ENCODE data around the gene GTF3C5.

Gene GTF3C5

GRCh38 chr9:133031496-133031911, 707 bp downstream of the GTF3C5 start:
- DNase-seq: peak in 1 of 4 experiments; percentile 16

- DNase-seq: no peak
These were observed 1.4 kb downstream of the GTF3C5 start for GRCh38 chr9:133032171-133032570.

- peak in 1 of 4 experiments; percentile 6 for DNase-seq
These were observed 4.9 kb downstream of the GTF3C5 start for GRCh38 chr9:133035669-133036068.

- DNase-seq: no peak
These were observed 7.1 kb downstream of the GTF3C5 start for GRCh38 chr9:133037775-133038515.

GRCh38 chr9:133040892-133041479, 10.2 kb downstream of the GTF3C5 start:
- peak in 2 of 4 experiments; percentile 39 to 56 for DNase-seq

GRCh38 chr9:133041958-133042357, 11.2 kb downstream of the GTF3C5 start:
- no peak for DNase-seq

GRCh38 chr9:133042676-133043075, 11.9 kb downstream of the GTF3C5 start:
- no peak for DNase-seq

GRCh38 chr9:133043449-133044035, 12.7 kb downstream of the GTF3C5 start:
- DNase-seq: no peak

- DNase-seq: no peak
These were observed 13.3 kb downstream of the GTF3C5 start for GRCh38 chr9:133044125-133044524.

- DNase-seq: no peak
These were observed 13.9 kb downstream of the GTF3C5 start for GRCh38 chr9:133044661-133045060.

GRCh38 chr9:133045132-133045531, 14.3 kb downstream of the GTF3C5 start:
- no peak for DNase-seq

GRCh38 chr9:133046196-133046899, 15.6 kb downstream of the GTF3C5 start:
- no peak for DNase-seq

- no peak for DNase-seq
These were observed 16.1 kb downstream of the GTF3C5 start for GRCh38 chr9:133046900-133047295.

GRCh38 chr9:133048595-133048994, 17.8 kb downstream of the GTF3C5 start:
- DNase-seq: peak; percentile 33 to 60 (median 52)

GRCh38 chr9:133049043-133049442, 18.2 kb downstream of the GTF3C5 start:
- no peak for DNase-seq

- DNase-seq: no peak
These were observed 19.3 kb downstream of the GTF3C5 start for GRCh38 chr9:133050142-133050541.

- no peak for DNase-seq
These were observed 20.0 kb downstream of the GTF3C5 start for GRCh38 chr9:133050781-133051180.

GRCh38 chr9:133051281-133051900, 20.6 kb downstream of the GTF3C5 start:
- DNase-seq: no peak

GRCh38 chr9:133051966-133052539, 21.3 kb downstream of the GTF3C5 start:
- no peak for DNase-seq

- no peak for DNase-seq
These were observed 23.5 kb downstream of the GTF3C5 start for GRCh38 chr9:133054194-133054890.

GRCh38 chr9:133054966-133055365, 24.2 kb downstream of the GTF3C5 start:
- no peak for DNase-seq
